SK-N-SH treated with all-trans-retinoic acid at 6 μM for 48 hours (cell line): ENCODE results near the gene IQSEC1.

Experiments
- PPARA ChIP-seq: fragments of 250-450 bp; sonication (Bioruptor Pico); IDR thresholded peaks from 2 replicates; pipeline ENCODE4 v1.5.0; 2020; ENCODE audit warnings: mild to moderate bottlenecking, borderline replicate concordance
- SNAI2 ChIP-seq: fragments of 250-450 bp; sonication (Bioruptor Pico); IDR thresholded peaks from 2 replicates; pipeline ENCODE4 v1.5.0; 2020; ENCODE audit warnings: mild to moderate bottlenecking, moderate library complexity
- TCF4 ChIP-seq: fragments of 250-450 bp; sonication (Bioruptor Pico); IDR thresholded peaks from 2 replicates; pipeline ENCODE4 v1.8.0; 2021; ENCODE audit warnings: mild to moderate bottlenecking, moderate library complexity, borderline replicate concordance
- ZC3H10 ChIP-seq: fragments of 250-450 bp; sonication (Bioruptor Pico); IDR thresholded peaks from 2 replicates; pipeline ENCODE4 v1.5.1; 2021; ENCODE audit warnings: mild to moderate bottlenecking, moderate library complexity
- ZNF70 ChIP-seq: fragments of 450-650 bp; formaldehyde crosslinking; IDR thresholded peaks from 2 replicates; pipeline ENCODE4 v1.5.0; 2020; ENCODE audit warnings: mild to moderate bottlenecking, moderate library complexity
- TF ChIP-seq, protein P1 (sequence below): fragments of 250-450 bp; sonication (Bioruptor Pico); IDR thresholded peaks from 2 replicates; pipeline ENCODE4 v1.8.0; 2021; ENCODE audit warnings: low read depth, mild to moderate bottlenecking, moderate library complexity, borderline replicate concordance

DNA sequence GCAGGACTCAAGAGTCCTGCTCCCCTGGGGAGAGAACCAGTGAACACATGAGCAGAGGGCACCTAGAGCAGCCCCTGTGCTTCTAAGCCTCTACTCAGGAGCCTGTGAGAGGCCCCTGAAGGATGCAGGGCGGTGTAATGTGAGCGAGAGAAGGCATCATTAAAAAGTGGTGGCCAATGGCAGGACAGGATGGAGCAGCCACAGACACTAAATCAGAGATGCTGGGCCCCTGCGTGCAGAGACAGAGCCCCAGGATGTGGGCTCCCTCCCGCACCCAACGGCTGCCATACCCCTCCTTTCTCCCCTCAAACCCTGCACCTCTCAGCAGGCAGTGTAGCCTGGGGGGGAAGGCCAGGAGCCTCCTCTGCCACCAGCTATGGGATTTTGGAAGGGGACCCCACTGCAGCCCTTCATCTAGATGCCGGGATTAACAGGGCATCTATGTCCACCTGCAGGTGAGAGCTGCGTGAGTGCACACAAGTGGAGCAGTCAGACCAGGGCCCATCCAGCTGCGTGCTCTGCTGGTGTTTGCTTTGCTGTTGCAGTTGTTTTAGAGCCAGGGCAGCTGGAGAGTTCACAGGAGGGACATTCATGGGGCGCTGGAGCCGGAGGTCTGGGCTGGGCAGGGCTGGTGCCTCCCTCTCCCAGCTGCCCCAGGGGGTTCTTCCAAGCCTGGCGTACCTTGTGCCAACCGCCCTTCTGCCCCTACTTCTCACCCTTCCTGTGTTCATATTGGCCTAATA lies 5.1 kb upstream of the IQSEC1 start:
- TF ChIP-seq PPARA (CRISPR knock-in tag) (no peak), SNAI2 (CRISPR knock-in tag) (no peak), ZNF70 (no peak), ZC3H10 (CRISPR knock-in tag) (no peak), TCF4 (CRISPR knock-in tag) (no peak)
- TF ChIP-seq, protein P1, sequence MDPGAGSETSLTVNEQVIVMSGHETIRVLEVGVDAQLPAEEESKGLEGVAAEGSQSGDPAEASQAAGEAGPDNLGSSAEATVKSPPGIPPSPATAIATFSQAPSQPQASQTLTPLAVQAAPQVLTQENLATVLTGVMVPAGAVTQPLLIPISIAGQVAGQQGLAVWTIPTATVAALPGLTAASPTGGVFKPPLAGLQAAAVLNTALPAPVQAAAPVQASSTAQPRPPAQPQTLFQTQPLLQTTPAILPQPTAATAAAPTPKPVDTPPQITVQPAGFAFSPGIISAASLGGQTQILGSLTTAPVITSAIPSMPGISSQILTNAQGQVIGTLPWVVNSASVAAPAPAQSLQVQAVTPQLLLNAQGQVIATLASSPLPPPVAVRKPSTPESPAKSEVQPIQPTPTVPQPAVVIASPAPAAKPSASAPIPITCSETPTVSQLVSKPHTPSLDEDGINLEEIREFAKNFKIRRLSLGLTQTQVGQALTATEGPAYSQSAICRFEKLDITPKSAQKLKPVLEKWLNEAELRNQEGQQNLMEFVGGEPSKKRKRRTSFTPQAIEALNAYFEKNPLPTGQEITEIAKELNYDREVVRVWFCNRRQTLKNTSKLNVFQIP (CRISPR knock-in tag) = no peak
